ENCODE data around the gene SDE2.

SDE2 gene

GRCh38 chr1:225934711-225935110 is 64.4 kb downstream of the SDE2 start:
- Histone ChIP-seq H3K36me3 (replicated peaks) (no peaks in the 10 kb centered on the region), H3K27ac (no peak overlapping the region), H3K27me3 (replicated peaks) (no peaks in the 10 kb centered on the region), H3K4me3 (ENCODE audit: low read depth, low read length) (no peak overlapping the region)
- TF ChIP-seq CTCF (IDR thresholded peaks at IDR 0.05; ENCODE audit: low read depth, low read length, missing control alignments) = no peak
- in situ Hi-C loops (cut with HindIII; ENCODE audit: low pct_ligation_motif_present, low sequenced_read_pairs) = no loop called here
- DNase-seq = no peak

- DNase-seq = peak; percentile 81
- in situ Hi-C loops (cut with HindIII; ENCODE audit: low pct_ligation_motif_present, low sequenced_read_pairs) = no loop called here
- no peaks in the 10 kb centered on the region for H3K36me3 ChIP-seq (replicated peaks)
- H3K4me3 ChIP-seq (ENCODE audit: low read depth, low read length) = no peak overlapping the region
- TF ChIP-seq CTCF (IDR thresholded peaks at IDR 0.05; ENCODE audit: low read depth, low read length, missing control alignments) = no peak
- no peaks in the 10 kb centered on the region for H3K27me3 ChIP-seq (replicated peaks)
- H3K27ac ChIP-seq = no peak overlapping the region
Measured at GRCh38 chr1:225933072-225933471, 66.1 kb downstream of the SDE2 start.
